ENCODE measurements around the gene EXOC4.

Gene EXOC4

DNA sequence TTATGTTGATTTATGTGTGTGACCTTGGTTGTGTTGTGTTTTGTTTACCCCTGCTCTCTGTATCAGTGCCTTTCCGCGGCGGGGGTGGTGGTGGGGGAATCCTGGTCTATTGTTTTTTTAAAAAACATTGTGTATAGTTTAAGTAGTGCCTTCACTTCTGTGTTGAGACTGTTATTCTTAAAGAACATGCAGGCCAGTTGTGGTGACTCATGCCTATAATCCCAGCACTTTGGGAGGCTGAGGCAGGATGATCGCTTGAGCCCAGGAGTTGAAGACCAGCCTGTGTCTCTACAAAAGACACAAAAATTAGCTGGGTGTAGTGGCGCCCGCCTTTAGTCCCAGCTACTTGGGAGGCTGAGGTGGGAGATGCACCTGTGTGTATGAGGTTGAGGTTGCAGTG lies 445.2 kb downstream of the EXOC4 start:
- H3K9me3 ChIP-seq (ENCODE audit: insufficient read depth, low read depth, low read length) = no peaks in the 10 kb centered on the region
- no peaks in the 10 kb centered on the region for H4K20me1 ChIP-seq (ENCODE audit: insufficient read depth, low read length, poor library complexity, severe bottlenecking)
- H3K9ac ChIP-seq (ENCODE audit: low read depth, low read length, poor library complexity, severe bottlenecking) = peak overlapping the region; percentile 74
- no peak overlapping the region for H3K4me3 ChIP-seq (ENCODE audit: low read length, poor library complexity, severe bottlenecking)
- no peaks in the 10 kb centered on the region for H3K9me2 ChIP-seq (replicated peaks; ENCODE audit: low read depth, low read length)
- TF ChIP-seq CTCF (conservative IDR thresholded peaks at IDR 0.05; ENCODE audit: low read length) = no peak
- TF ChIP-seq EZH2phosphoT487 (IDR thresholded peaks at IDR 0.05; ENCODE audit: borderline replicate concordance) = no peak
- H3K27me3 ChIP-seq (ENCODE audit: insufficient read depth, low read length, poor library complexity, severe bottlenecking) = no peaks in the 10 kb centered on the region
- 0 out of 2 replicates have a peak, but pooled peaks cover 2% of the 10 kb centered on the region for H3F3A ChIP-seq (ENCODE audit: low read depth)
- no peaks in the 10 kb centered on the region for H3K36me3 ChIP-seq (ENCODE audit: insufficient read depth, low read length)
- 0 out of 2 replicates have a peak, but pooled peaks cover 6% of the 10 kb centered on the region for H3K79me2 ChIP-seq (ENCODE audit: insufficient read depth, low read length)
- H2AFZ ChIP-seq (ENCODE audit: low read length) = no peak overlapping the region
- H3K4me1 ChIP-seq (ENCODE audit: insufficient read depth, low read length, poor library complexity, severe bottlenecking) = peaks cover 84% of the 10 kb centered on the region
- peak overlapping the region; percentile 72 for H3K4me2 ChIP-seq (ENCODE audit: low read depth, low read length, poor library complexity, severe bottlenecking)

- Histone ChIP-seq H2AFZ (ENCODE audit: low read length) (no peak overlapping the region), H3K79me2 (ENCODE audit: insufficient read depth, low read length) (0 out of 2 replicates have a peak, but pooled peaks cover 6% of the 10 kb centered on the region), H3F3A (ENCODE audit: low read depth) (0 out of 2 replicates have a peak, but pooled peaks cover 2% of the 10 kb centered on the region), H3K9ac (ENCODE audit: low read depth, low read length, poor library complexity, severe bottlenecking) (peak overlapping the region; percentile 74), H4K20me1 (ENCODE audit: insufficient read depth, low read length, poor library complexity, severe bottlenecking) (no peaks in the 10 kb centered on the region), H3K36me3 (ENCODE audit: insufficient read depth, low read length) (no peaks in the 10 kb centered on the region), H3K4me1 (ENCODE audit: insufficient read depth, low read length, poor library complexity, severe bottlenecking) (peaks cover 77% of the 10 kb centered on the region), H3K4me2 (ENCODE audit: low read depth, low read length, poor library complexity, severe bottlenecking) (peak overlapping the region; percentile 72), H3K9me2 (replicated peaks; ENCODE audit: low read depth, low read length) (no peaks in the 10 kb centered on the region), H3K9me3 (ENCODE audit: insufficient read depth, low read depth, low read length) (no peaks in the 10 kb centered on the region), H3K27me3 (ENCODE audit: insufficient read depth, low read length, poor library complexity, severe bottlenecking) (no peaks in the 10 kb centered on the region), H3K4me3 (ENCODE audit: low read length, poor library complexity, severe bottlenecking) (peak overlapping the region; percentile 47)
- TF ChIP-seq CTCF (conservative IDR thresholded peaks at IDR 0.05; ENCODE audit: low read length) (no peak), EZH2phosphoT487 (IDR thresholded peaks at IDR 0.05; ENCODE audit: borderline replicate concordance) (no peak)
These were observed 446.5 kb downstream of the EXOC4 start for GRCh38 chr7:133699386-133699785.

DNA sequence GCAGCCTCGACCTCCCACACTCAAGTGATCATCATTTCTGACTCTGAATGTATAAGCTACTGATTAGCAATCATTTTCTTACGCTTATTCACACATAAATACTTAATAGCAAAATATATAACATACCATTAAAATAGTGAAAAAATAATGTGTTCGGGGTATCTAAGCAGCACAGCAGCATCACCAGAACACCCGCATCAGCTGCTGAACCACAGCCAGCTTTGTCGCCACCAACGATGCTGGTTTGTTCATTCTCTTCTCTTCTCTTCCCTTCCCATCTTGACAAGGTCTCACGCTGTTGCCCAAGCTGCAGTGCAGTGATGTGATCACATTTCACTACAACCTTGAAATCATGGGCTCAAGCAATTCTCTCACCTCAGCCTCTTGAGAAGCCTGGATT lies 449.2 kb downstream of the EXOC4 start:
- no peak overlapping the region for H3K4me2 ChIP-seq (ENCODE audit: low read depth, low read length, poor library complexity, severe bottlenecking)
- H3K4me1 ChIP-seq (ENCODE audit: insufficient read depth, low read length, poor library complexity, severe bottlenecking) = peaks cover 59% of the 10 kb centered on the region
- TF ChIP-seq EZH2phosphoT487 (IDR thresholded peaks at IDR 0.05; ENCODE audit: borderline replicate concordance) = no peak
- H3K9ac ChIP-seq (ENCODE audit: low read depth, low read length, poor library complexity, severe bottlenecking) = no peak overlapping the region
- no peaks in the 10 kb centered on the region for H3K9me3 ChIP-seq (ENCODE audit: insufficient read depth, low read depth, low read length)
- H4K20me1 ChIP-seq (ENCODE audit: insufficient read depth, low read length, poor library complexity, severe bottlenecking) = no peaks in the 10 kb centered on the region
- H3K9me2 ChIP-seq (replicated peaks; ENCODE audit: low read depth, low read length) = no peaks in the 10 kb centered on the region
- H3K4me3 ChIP-seq (ENCODE audit: low read length, poor library complexity, severe bottlenecking) = no peak overlapping the region
- H3K79me2 ChIP-seq (ENCODE audit: insufficient read depth, low read length) = 0 out of 2 replicates have a peak, but pooled peaks cover 6% of the 10 kb centered on the region
- H3K27me3 ChIP-seq (ENCODE audit: insufficient read depth, low read length, poor library complexity, severe bottlenecking) = no peaks in the 10 kb centered on the region
- no peak overlapping the region for H2AFZ ChIP-seq (ENCODE audit: low read length)
- H3F3A ChIP-seq (ENCODE audit: low read depth) = no peaks in the 10 kb centered on the region
- H3K36me3 ChIP-seq (ENCODE audit: insufficient read depth, low read length) = no peaks in the 10 kb centered on the region

GRCh38 chr7:133702960-133703359 lies 450.1 kb downstream of the EXOC4 start:
- Histone ChIP-seq H3K27me3 (ENCODE audit: insufficient read depth, low read length, poor library complexity, severe bottlenecking) (no peaks in the 10 kb centered on the region), H3K36me3 (ENCODE audit: insufficient read depth, low read length) (no peaks in the 10 kb centered on the region), H3K9me3 (ENCODE audit: insufficient read depth, low read depth, low read length) (no peaks in the 10 kb centered on the region), H3K9me2 (replicated peaks; ENCODE audit: low read depth, low read length) (no peaks in the 10 kb centered on the region), H3K4me2 (ENCODE audit: low read depth, low read length, poor library complexity, severe bottlenecking) (no peak overlapping the region), H3K4me3 (ENCODE audit: low read length, poor library complexity, severe bottlenecking) (no peak overlapping the region), H3F3A (ENCODE audit: low read depth) (no peaks in the 10 kb centered on the region), H4K20me1 (ENCODE audit: insufficient read depth, low read length, poor library complexity, severe bottlenecking) (no peaks in the 10 kb centered on the region), H3K9ac (ENCODE audit: low read depth, low read length, poor library complexity, severe bottlenecking) (no peak overlapping the region), H2AFZ (ENCODE audit: low read length) (no peak overlapping the region), H3K79me2 (ENCODE audit: insufficient read depth, low read length) (no peaks in the 10 kb centered on the region), H3K4me1 (ENCODE audit: insufficient read depth, low read length, poor library complexity, severe bottlenecking) (peaks cover 50% of the 10 kb centered on the region)
- TF ChIP-seq CTCF (conservative IDR thresholded peaks at IDR 0.05; ENCODE audit: low read length) (no peak), EZH2phosphoT487 (IDR thresholded peaks at IDR 0.05; ENCODE audit: borderline replicate concordance) (no peak)
